Endothelial cell of umbilical vein (primary cell): ENCODE results near the gene RAB36. TPM values are rescaled to one million over a fixed set of nuclear protein-coding genes. Genes with fewer than 3 reads are reported as not detected.
A peak's percentile ranks its signal among the peaks of the same experiment; 100 is the strongest.

Source experiments
- BruUV-seq: library from RNA; stranded (reverse); fragments of 400-500 nt; replicated peaks from 2 replicates; lab custom pipeline; 2021; lab: Mats Ljungman, UMichigan
- CTCF ChIA-PET: fragments of 300-600, 350-600 bp; sonication (Branson Sonifier 250); formaldehyde crosslinking; loops from one replicate; lab custom pipeline; 2021; ENCODE audit warnings: antibody characterized with exemption, inconsistent platforms; lab: Charles Lee
- POLR2A ChIA-PET: fragments of 300-600, 350-600 bp; sonication (Branson Sonifier 250); formaldehyde crosslinking; loops from one replicate; lab custom pipeline; 2021; ENCODE audit warnings: antibody characterized with exemption, inconsistent platforms; lab: Charles Lee
- DNase-seq: peaks from one replicate; pipeline ENCODE4 v3.0.0-alpha.2; 2011; ENCODE audit warnings: low read depth, low spot score
- FAIRE-seq: peaks from 2 replicates; lab custom pipeline; 2011; peaks lifted over from hg19 to GRCh38; lab: Jason Lieb, UNC
- H2AFZ ChIP-seq: 2 replicates; pipeline ENCODE4 v1.6.0; 2012; ENCODE audit warnings: low read depth, low read length, control low read depth, inconsistent platforms
- H3K27ac ChIP-seq: 2 replicates; pipeline ENCODE4 v1.5.1; 2011; ENCODE audit warnings: low read depth, mild to moderate bottlenecking, control low read depth, low read length, moderate library complexity; ENCODE audit not compliant: insufficient read depth
- H3K27me3 ChIP-seq, 2 experiments: 2 replicates each; pipeline versions ENCODE4 v1.6.0 to v1.6.1; 2011; ENCODE audit warnings: low read length in 2 of 2, mixed read lengths in 1 of 2; ENCODE audit not compliant: control insufficient read depth in 2 of 2, insufficient read depth in 2 of 2
- H3K36me3 ChIP-seq, 2 experiments: 2 replicates in 1 of 2; 3 replicates in 1 of 2; pipeline ENCODE4 v1.5.1; 2011; ENCODE audit warnings: low read length in 2 of 2, mild to moderate bottlenecking in 1 of 2, moderate library complexity in 1 of 2; ENCODE audit not compliant: control insufficient read depth in 2 of 2, insufficient read depth in 2 of 2; ENCODE audit errors: extremely low read depth in 1 of 2
- H3K4me1 ChIP-seq: 3 replicates; pipeline ENCODE4 v1.5.1; 2011; ENCODE audit warnings: mild to moderate bottlenecking, low read length; ENCODE audit not compliant: control insufficient read depth, insufficient read depth; ENCODE audit errors: extremely low read depth
- H3K4me2 ChIP-seq: 2 replicates; pipeline ENCODE4 v1.6.1; 2011; ENCODE audit warnings: low read length, control low read depth, mixed read lengths; ENCODE audit not compliant: insufficient read depth
- H3K4me3 ChIP-seq, 3 experiments: fragments of 200-600 bp in 1 of 3; sonication (generic), shearing (Covaris generic) in 1 of 3; replicated peaks in 1 of 3; 2 replicates each; pipeline ENCODE4 v1.5.1; 2011 to 2016; ENCODE audit warnings: control low read depth in 3 of 3, low read length in 3 of 3, mild to moderate bottlenecking in 2 of 3, inconsistent platforms in 1 of 3, low read depth in 1 of 3, moderate library complexity in 1 of 3; ENCODE audit not compliant: insufficient read depth in 1 of 3
- H3K79me2 ChIP-seq: 2 replicates; pipeline ENCODE4 v1.6.0; 2012; ENCODE audit warnings: low read length, inconsistent platforms; ENCODE audit not compliant: control insufficient read depth, insufficient read depth
- H3K9ac ChIP-seq: replicated peaks from 2 replicates; pipeline ENCODE3; 2011; ENCODE audit warnings: low read length, control low read depth; ENCODE audit not compliant: insufficient read depth; ENCODE audit errors: extremely low read depth
- H3K9me1 ChIP-seq: replicated peaks from 3 replicates; pipeline ENCODE4 v1.6.0; 2011; ENCODE audit warnings: mild to moderate bottlenecking, low read length; ENCODE audit not compliant: control insufficient read depth, insufficient read depth; ENCODE audit errors: extremely low read depth
- H3K9me3 ChIP-seq: replicated peaks from 2 replicates; pipeline ENCODE4 v1.5.1; 2012; ENCODE audit warnings: low read length, inconsistent platforms; ENCODE audit not compliant: control insufficient read depth, insufficient read depth
- H4K20me1 ChIP-seq: replicated peaks from 2 replicates; pipeline ENCODE3; 2011; ENCODE audit warnings: mild to moderate bottlenecking, low read length; ENCODE audit not compliant: control insufficient read depth, insufficient read depth; ENCODE audit errors: extremely low read depth
- EZH2 ChIP-seq: IDR thresholded peaks from 2 replicates; pipeline ENCODE4 v1.6.1; 2012; ENCODE audit warnings: borderline replicate concordance, low read depth, mild to moderate bottlenecking, moderate library complexity, low read length, inconsistent platforms; ENCODE audit not compliant: severe bottlenecking
- FOS ChIP-seq: IDR thresholded peaks from 2 replicates; pipeline ENCODE4 v1.6.1; 2011; ENCODE audit warnings: mild to moderate bottlenecking, low read length, moderate library complexity, borderline replicate concordance; ENCODE audit not compliant: insufficient read depth
- GATA2 ChIP-seq: IDR thresholded peaks from 2 replicates; pipeline ENCODE4 v1.7.0; 2011; ENCODE audit warnings: low read depth, mild to moderate bottlenecking, moderate library complexity, mixed read lengths, low read length; ENCODE audit not compliant: insufficient read length, insufficient read depth
- JUN ChIP-seq: IDR thresholded peaks from 2 replicates; pipeline ENCODE4 v1.6.1; 2011; ENCODE audit warnings: borderline replicate concordance, low read depth; ENCODE audit not compliant: insufficient read length, insufficient read depth
- MAX ChIP-seq: IDR thresholded peaks from 2 replicates; pipeline ENCODE4 v1.6.1; 2011; ENCODE audit not compliant: insufficient read depth, insufficient read length
- MYC ChIP-seq: IDR thresholded peaks from one replicate; pipeline ENCODE4 v1.6.1; 2011; ENCODE audit warnings: mild to moderate bottlenecking, low read depth, low read length
- POLR2A ChIP-seq: IDR thresholded peaks from 2 replicates; pipeline ENCODE4 v1.6.1; 2012; ENCODE audit warnings: low read depth, mild to moderate bottlenecking, control low read depth, low read length
- POLR2AphosphoS5 ChIP-seq: IDR thresholded peaks from 2 replicates; pipeline ENCODE4 v1.6.1; 2012; ENCODE audit warnings: low read depth, mild to moderate bottlenecking, control low read depth, low read length, moderate library complexity; ENCODE audit not compliant: insufficient read depth
- dilution Hi-C: fragments of 300-500 bp; cut with MboI; formaldehyde crosslinking; loops from one replicate; pipeline ENCODE4 v1.15.0; 2019; ENCODE audit warnings: low sequenced_read_pairs; ENCODE audit not compliant: extremely low pct_ligation_motif_present
- intact Hi-C: fragments of 100-400 bp; cut with micrococcal nuclease; formaldehyde crosslinking; loops from one replicate; pipeline ENCODE4 v1.10.0; 2022
- polyA plus RNA-seq, 4 experiments: library from polyadenylated mRNA; depleted of rRNA in 3 of 4; stranded (reverse) in 3 of 4; unstranded in 1 of 4; fragments of >200 nt; gene quantifications; 2 replicates each; pipeline versions ENCODE4 v1.2.1 to v1.2.3, GENCODE V29; 2011 to 2012; ENCODE audit warnings: missing spikeins in 1 of 4
- total RNA-seq: library from RNA; stranded (reverse); gene quantifications from 2 replicates; pipeline ENCODE4 v1.2.3, GENCODE V29; 2021
- TF ChIP-seq, protein P1 (sequence below), 2 donors: IDR thresholded peaks; 1 replicate in 1 of 2; 2 replicates in 1 of 2; pipeline ENCODE4 v1.5.1; 2011; ENCODE audit warnings: low read length in 2 of 2, mild to moderate bottlenecking in 2 of 2, moderate library complexity in 2 of 2, control low read depth in 1 of 2, inconsistent platforms in 1 of 2, low read depth in 1 of 2; ENCODE audit not compliant: insufficient read depth in 1 of 2; ENCODE audit errors: extremely low read depth in 1 of 2

RAB36 gene
- total and polyA plus RNA-seq, 2 donors (not counting 3 experiments of a cell fraction or from before 2014, with no cell fraction given), result 2.7 to 3.1 TPM

DNA sequence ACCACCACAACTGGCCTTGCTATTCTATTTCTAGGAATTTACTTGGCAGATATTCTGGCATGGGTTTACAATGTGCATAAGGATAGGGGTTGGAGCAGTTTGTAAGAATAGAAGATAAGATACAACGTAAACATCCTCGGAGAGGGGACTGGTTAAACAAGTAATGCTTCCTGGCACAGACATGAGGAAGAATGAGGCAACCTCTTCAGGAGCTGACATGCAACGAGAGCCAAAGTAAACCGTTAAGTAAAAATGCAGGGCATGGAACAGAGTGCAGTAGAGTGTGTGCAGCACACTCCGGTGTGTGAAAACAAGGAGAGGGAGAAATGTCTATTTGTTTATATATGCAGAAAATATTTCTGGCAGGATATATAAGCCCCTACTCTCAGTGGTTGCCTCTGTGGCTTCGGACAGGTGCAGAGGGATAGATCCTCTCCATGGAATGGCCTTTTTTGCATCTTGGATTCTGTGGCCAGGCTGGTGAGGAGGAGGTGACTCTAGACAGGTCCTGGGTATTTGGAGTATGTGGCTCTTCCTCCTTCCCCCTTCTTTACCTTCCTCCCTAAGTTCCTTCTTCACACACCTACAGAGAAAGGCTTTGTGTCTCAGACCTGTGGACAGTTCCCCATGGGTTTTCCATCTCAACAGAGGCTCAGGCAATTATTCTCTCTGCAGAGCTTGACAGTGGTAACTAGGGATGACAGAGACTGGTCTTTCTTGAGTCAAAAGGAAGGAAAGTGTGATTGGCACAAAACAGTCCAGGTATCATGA is 2.5 kb downstream of the RAB36 start:
- Histone ChIP-seq H4K20me1 (no peaks in the 10 kb centered on the region), H3K9me1 (no peaks in the 10 kb centered on the region), H3K9ac (no peak overlapping the region), H3K36me3 (no peaks in the 10 kb centered on the region), H3K4me1 (peaks cover 9% of the 10 kb centered on the region), H3K79me2 (no peaks in the 10 kb centered on the region), H3K27me3 (no peaks in the 10 kb centered on the region), H3K4me2 (no peak overlapping the region), H3K4me3 (no peak overlapping the region), H3K27ac (no peak overlapping the region), H2AFZ (no peak overlapping the region), H3K9me3 (no peaks in the 10 kb centered on the region)
- POLR2A ChIA-PET, result no interaction called here
- TF ChIP-seq JUN (no peak), POLR2AphosphoS5 (no peak), POLR2A (no peak), MAX (no peak), GATA2 (no peak), FOS (no peak), EZH2 (no peak), MYC (no peak)
- TF ChIP-seq, protein P1, sequence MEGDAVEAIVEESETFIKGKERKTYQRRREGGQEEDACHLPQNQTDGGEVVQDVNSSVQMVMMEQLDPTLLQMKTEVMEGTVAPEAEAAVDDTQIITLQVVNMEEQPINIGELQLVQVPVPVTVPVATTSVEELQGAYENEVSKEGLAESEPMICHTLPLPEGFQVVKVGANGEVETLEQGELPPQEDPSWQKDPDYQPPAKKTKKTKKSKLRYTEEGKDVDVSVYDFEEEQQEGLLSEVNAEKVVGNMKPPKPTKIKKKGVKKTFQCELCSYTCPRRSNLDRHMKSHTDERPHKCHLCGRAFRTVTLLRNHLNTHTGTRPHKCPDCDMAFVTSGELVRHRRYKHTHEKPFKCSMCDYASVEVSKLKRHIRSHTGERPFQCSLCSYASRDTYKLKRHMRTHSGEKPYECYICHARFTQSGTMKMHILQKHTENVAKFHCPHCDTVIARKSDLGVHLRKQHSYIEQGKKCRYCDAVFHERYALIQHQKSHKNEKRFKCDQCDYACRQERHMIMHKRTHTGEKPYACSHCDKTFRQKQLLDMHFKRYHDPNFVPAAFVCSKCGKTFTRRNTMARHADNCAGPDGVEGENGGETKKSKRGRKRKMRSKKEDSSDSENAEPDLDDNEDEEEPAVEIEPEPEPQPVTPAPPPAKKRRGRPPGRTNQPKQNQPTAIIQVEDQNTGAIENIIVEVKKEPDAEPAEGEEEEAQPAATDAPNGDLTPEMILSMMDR (IDR thresholded peaks at IDR 0.05; ENCODE audit: extremely low read depth in 1 of 2, insufficient read depth in 1 of 2, low read depth in 1 of 2, low read length in 2 of 2), result no peak
- intact Hi-C loops (loop anchor here (10.0 kb wide), 1 partner anchor 237 kb away; no protein-coding TSS in a partner anchor), dilution Hi-C loops (no loop called here)
- peak; percentile 40 for DNase-seq
- CTCF ChIA-PET, result interaction anchor here (1.4 to 2.1 kb wide), 2 partner anchors 10 to 134 kb away, joined by 4 to 7 read pairs; no protein-coding TSS in a partner anchor
- BruUV-seq, result no TSS peak
- FAIRE-seq, result no peak
